HG03378 (cell line): Measurements from ENCODE around the gene FOXP4.
"Not testable (repeated sequence)": the region's sequence is repeated elsewhere in the genome, so short reads cannot be mapped to it uniquely, and the experiment has no call there.

ENCODE experiments used
- ATAC-seq: cut with Tn5 transposase; IDR thresholded peaks from one replicate; pipeline ENCODE4 v1.9.1; 2021; ENCODE audit warnings: mild to moderate bottlenecking, moderate library complexity; ENCODE audit not compliant: unreplicated experiment

Gene FOXP4

GRCh38 chr6:41596807-41597206 lies 50.6 kb downstream of the FOXP4 start:
- no peak for ATAC-seq

- ATAC-seq: no peak
Measured at GRCh38 chr6:41597246-41598000, 51.2 kb downstream of the FOXP4 start.

DNA sequence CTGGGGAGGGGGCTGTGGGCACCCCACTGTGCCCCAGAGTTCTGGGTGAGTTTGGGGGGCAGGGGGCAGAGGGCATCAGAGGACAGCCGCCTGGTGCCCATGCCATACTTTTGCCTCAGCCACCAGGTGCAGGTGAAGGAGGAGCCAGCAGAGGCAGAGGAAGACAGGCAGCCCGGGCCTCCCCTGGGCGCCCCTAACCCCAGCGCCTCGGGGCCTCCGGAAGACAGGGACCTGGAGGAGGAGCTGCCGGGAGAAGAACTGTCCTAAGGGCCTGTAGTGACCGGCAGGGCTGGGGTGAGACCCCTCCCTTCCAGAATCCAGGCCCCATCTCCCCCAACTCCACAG lies 52.5 kb downstream of the FOXP4 start:
- no peak for ATAC-seq

DNA sequence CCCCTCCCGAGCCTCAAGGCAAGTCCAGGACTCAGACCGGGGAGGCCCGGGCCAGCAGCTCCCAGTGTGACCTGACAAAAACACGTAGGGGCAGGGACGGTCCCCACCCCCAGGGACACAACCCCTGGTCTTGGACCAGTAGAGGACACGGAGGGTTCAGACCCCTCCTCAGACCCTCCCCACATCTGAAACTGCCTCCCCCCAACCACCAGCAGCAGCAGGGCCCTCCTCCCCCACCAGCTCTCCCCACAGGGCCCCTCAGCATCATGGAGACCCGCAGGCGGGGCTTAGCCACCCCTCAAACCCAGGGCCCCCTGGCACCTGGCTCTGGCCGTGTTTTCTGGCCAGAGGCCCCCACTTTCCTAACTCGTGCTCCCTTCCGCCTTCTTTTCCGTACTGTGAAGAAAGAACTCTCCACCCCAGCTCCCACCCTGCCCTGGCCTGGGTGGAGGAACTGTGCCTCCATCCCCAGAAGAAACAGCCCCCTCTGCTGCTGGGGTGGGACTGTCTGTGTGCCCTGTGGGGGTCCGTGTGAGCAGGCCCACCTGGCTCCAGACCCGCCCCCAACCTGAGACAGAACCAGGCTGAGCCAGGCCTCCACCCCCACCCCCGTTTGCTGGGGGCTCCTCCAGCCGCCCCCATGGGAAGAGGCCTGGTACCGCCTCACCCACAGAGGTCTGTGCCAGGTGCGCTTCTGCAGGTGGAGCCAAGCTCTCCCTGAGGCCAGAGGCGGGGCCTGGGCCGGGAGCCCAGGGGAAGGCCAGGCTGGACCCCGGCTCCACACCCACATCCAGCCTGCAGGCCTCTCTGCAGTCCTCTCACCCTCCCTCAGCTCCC lies 53.1 kb downstream of the FOXP4 start:
- no peak for ATAC-seq

- ATAC-seq: no peak
Measured at GRCh38 chr6:41599852-41600445, 53.8 kb downstream of the FOXP4 start.

- ATAC-seq: no peak
Measured at GRCh38 chr6:41600499-41601247, 54.5 kb downstream of the FOXP4 start.

- ATAC-seq: no peak
Measured at GRCh38 chr6:41601248-41601549, 55.0 kb downstream of the FOXP4 start.

DNA sequence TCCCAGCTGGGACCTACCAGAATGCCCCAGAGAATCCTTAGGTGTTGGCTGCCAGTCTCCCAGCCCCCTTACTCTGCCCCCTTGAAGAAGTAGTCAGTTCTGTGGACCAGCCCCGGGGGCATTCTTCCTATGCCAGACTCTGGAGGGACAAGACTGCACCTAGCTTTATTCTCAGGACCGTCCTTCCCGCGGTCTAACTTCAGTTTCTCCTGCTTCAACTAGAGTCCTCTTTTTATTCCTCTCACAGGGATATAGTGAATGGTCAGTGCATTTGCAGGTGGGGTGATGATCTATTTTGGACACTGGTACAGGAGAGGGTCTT lies 56.2 kb downstream of the FOXP4 start:
- no peak for ATAC-seq

DNA sequence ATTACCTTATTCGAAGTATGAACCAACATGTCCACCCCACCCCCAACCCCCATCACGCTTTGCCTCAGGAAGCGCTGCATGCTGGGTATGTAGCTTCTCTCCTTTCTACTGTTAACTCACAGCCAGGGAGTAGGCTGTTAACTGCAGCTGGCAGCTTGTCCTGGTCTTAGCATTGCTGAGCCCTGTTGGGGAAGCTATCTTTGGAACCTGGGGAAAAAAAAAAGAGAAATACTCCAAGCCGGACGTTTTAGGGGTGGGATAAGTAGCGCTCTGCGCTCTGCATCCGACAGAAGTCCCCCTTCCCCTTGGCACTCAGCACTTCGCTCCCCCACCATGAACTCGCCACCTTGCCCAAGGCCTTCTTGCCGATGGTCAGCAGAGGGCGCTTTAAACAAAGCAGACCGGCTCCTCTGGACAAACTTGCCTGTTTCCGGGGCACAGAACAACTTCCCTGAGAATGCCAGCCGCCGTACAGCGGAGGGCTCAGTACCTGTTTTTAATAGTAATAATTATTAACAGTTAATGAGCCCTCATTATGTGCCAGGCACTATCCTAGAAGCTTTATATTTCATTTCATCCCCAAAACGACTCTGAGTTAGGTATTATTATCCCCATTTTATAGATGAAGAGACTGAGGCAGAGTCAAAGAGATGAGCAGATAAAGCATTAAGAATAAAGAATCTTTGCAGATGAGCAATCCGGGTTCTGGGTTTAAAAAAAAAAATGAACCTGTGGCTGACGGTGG lies 56.9 kb downstream of the FOXP4 start:
- no peak for ATAC-seq

DNA sequence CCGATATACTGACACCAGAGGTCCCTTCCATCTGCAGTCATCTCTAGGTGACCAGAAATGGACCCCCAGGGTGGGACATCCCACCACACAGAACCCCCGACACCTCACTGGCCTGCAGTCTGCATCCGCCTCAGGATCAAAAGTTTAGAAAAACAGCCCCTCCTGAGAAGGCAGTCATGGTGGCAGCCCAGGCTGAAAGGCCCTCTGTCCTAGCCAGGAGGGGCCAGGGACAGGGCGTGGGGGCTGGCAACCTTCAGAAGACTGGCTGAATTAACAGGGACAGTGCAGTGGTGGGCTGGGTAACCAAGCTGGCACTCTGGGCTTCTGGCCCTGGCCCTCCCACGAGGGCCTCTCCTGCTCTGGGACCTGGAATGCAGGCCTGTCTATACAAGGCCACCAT lies 57.8 kb downstream of the FOXP4 start:
- no peak for ATAC-seq

GRCh38 chr6:41605649-41606048 lies 59.5 kb downstream of the FOXP4 start:
- ATAC-seq: no peak

GRCh38 chr6:41607036-41607435 lies 60.9 kb downstream of the FOXP4 start:
- no peak for ATAC-seq

DNA sequence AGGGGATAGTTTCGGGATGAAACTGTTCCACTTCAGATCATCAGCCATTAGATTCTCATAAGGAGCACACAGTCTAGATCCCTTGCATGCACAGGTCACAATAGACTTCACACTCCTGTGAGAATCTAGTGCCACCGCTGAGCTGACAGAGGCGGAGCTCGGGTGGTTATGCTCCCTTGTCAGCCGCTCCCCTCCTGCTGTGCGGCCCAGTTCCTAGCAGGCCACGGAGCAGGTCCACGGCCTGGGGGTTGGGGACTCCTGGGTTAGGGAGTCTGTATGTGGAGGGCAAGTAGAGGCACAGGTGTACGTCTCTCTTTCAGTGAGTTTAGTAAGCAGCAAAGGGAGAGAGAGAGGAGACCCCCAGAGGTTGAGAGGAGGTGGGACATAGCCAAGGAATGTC lies 61.6 kb downstream of the FOXP4 start:
- no peak for ATAC-seq

DNA sequence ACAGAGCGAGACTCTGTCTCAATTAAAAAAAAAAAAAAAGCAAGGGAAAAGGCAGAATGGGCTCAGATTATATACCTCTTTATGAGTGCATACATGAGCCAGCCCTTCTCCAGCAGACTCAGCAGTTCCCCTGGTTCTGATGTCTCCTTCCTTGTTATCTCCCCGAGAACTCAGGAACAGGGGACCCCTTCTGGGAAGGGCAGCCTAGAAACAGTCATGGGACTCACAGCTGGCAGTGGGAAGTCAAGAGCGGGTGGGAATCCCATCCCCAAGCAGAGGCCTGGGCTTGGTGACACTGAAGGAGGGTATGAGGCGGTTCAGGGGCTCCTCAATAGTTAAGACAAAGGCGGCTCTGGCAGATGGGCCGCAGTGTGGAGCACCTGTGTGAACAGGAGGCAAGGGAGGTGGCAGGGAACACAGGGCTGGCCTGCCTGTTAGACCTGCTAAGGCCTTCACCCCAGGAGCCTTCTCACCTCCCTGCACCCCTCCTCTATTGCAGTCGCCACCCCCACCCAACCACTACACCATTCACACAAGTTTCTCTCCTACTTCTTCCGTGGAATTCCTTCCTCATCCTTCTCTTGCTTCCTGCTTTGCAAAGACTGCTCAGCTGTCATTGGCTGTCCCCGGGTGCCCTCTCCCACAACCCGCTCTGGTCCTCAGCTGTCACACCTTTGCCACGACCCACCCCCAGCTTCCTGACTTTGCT lies 62.4 kb downstream of the FOXP4 start:
- no peak for ATAC-seq

DNA sequence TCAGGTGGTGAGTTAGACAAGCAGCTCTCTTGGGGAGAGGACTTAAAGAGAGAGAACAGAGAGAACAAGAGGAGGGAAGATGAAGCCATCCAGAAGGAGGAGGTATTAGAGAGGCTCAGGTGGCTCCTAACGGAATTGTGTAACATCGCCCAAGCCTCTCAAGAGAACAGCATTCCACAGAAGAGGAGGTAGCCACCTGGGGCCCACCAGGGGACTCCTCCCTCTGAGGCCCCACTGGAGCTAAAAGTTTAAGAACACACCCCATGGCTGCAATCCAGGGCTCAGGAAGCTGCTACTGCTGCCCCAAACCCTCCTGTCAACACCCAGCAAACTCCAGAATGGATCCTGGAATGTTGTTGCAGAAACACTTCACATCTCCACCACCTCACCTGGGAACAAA lies 68.5 kb downstream of the FOXP4 start:
- no peak for ATAC-seq

- no peak for ATAC-seq
Measured at GRCh38 chr6:41615311-41615710, 69.1 kb downstream of the FOXP4 start.

- no peak for ATAC-seq
Measured at GRCh38 chr6:41618598-41618997, 72.4 kb downstream of the FOXP4 start.

GRCh38 chr6:41619193-41619592 lies 73.0 kb downstream of the FOXP4 start:
- not testable (repeated sequence) for ATAC-seq

- no peak for ATAC-seq
Measured at GRCh38 chr6:41621367-41621766, 75.2 kb downstream of the FOXP4 start.

- no peak for ATAC-seq
Measured at GRCh38 chr6:41621802-41622201, 75.6 kb downstream of the FOXP4 start.
